NCI-H146 treated with DMSO at 0.1 percent for 48 hours (cell line): ENCODE data around the gene GRHL1.

Experiments used
- DNase-seq: peaks from one replicate; lab custom pipeline; 2025; ENCODE audit not compliant: unreplicated experiment; lab: John Stamatoyannopoulos, UW

The GRHL1 gene

DNA sequence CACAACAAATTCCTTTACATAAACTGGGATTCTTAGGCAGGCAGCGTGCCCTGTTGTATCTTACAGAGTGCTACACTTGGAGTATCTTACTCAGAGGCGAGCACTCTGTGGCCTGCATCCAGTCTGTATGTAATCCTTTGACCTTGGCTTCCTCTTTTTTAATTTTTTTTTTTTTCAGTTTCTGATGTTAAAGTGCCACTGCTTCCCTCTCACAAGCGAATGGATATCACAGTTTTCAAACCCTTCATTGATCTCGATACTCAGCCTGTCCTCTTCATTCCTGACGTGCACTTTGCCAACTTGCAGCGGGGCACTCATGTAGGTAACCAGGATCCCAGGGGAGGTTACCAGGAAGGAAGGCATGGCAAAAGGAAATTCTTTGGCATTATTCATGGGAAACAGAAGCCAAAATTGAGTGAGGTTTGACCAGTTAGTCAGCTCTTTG lies 40.4 kb downstream of the GRHL1 start:
- DNase-seq: no peak

DNA sequence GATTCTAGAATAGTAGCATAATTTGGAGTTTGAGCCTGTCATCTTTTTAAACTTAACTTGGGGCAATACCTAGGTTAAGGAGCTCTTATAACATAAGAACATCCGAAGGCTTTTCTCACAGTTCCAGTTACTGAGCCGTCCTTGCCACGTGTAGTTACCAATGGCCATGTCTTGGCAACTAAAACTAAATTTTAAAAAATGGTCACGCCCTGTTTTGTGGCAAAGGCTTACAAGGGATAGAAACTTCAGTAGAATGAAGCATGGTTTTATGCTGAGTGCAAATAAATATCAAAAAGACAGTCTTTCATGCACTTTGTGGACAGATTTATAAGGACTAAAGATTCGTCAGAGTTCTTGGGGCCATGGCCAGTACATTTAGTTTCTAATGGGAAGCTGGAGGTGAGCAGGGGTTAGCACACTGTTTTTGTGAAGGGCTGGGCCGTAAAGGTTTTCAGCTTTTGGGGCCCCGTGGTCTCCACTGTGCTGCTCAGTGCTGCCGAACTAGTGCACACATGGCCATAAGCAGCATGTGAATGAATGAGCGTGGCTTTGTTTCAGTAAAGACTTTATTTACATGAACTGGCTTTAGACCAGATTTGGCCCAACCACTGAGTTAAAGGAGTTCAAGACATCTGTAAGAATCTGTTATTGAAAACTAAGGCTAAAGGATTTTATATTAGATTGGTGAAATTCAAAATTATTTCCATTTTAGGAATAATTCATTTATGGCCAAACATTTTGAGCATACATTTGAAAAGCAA lies 41.1 kb downstream of the GRHL1 start:
- DNase-seq: no peak

DNA sequence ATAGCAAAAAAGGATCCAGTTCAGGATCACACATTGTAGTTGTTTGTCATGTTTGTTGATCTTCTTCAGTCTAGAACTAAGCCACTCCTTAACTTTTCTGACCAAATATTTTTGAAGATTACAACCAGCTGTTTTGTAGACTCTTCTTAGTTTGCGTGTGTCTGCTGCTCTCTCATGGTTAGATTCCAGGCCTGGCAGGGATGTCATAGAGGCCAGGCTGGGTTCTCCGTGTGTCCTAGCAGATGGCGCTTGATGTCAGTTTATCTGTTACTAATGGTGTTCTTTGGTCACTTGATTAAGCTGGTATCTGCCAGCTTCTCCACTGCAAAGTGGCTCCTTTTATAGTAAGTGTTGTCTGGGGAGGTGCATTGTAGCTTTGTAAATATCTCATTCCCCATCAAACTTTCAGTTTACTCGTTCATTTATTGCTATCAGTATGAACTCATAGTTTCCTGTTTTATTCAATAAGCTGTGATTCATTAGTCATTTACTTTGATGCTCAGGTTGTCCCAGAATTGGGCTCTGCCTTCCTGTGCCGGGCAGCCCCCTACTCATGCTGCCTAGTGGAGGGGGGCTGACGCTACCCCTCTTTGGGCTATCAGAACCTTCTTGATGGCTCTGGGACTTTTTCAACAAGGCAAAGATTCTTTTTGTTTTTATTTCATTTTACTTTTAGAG lies 42.1 kb downstream of the GRHL1 start:
- DNase-seq: no peak

DNA sequence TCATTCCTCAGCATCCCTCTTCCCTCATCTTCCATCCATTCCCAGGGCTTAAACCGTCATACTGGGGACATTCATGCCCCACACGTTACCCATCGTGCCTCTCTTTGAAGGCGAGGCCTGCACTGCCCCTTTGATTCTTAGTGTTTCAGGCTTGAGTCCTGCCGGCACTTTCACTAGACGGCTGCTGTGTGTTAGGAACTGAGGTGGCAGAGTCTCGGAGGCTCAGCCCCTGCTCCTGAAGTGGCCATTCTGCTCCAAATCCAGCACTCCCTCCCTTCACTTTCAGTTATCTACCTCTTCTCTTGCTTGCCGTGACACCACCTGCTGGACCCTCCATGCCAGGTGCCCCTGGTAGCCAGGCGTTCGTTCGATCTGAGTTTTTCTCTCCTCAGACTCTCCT lies 43.0 kb downstream of the GRHL1 start:
- DNase-seq: no peak

DNA sequence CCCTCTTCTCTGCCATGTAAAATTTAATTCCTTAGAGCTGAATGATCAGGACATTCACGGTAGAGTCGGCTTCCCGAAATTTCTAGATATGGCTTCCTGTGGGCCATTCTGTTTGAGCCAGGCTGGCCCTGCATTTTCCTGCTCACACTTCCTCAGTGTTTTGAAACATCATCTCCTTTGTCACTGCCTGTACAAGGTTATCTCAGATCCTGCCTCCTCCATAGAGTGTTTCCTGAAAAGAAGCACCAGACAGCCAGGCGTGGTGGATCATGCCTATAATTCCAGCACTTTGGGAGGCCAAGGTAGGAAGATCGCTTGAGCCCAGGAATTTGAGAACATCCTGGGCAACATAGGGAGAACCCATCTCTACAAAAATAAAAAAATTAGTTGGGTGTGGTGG lies 43.6 kb downstream of the GRHL1 start:
- no peak for DNase-seq

DNA sequence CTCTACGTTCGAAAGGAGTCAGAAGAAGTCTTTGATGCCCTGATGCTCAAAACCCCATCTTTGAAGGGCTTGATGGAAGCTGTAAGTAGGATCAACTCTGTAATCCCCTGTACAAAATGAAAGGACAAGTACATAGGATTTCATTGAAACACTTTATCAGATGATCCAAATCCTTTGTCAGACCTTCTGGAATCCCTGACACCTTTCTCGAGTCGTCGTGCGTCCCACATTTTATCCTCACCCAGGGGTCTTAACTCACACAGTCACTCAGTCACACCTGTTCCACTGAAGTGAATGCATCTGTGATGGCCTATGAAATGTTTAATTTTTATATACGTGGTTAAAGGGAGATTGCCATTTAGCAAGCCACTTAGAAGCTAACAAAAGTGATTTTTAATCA lies 44.8 kb downstream of the GRHL1 start:
- DNase-seq: no peak

DNA sequence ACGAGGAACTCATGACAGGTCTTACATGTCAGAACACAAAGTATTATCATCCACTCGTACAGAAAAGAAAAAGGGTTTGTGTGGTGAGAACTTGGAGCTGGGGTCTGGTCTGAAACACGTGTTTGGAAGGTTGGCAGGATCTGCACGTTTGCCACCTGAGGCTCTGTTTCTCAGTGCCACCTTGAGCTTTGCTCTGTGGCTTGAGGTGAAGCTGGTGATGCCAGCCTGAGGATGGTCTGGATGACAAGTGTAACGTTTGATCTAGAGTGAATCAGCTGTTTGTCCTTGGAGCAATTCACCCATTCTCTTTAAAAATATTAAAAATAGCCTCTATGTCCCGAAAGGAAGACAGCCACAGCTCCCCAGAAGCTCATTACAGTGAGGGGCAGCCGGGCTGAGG lies 46.4 kb downstream of the GRHL1 start:
- DNase-seq: no peak

DNA sequence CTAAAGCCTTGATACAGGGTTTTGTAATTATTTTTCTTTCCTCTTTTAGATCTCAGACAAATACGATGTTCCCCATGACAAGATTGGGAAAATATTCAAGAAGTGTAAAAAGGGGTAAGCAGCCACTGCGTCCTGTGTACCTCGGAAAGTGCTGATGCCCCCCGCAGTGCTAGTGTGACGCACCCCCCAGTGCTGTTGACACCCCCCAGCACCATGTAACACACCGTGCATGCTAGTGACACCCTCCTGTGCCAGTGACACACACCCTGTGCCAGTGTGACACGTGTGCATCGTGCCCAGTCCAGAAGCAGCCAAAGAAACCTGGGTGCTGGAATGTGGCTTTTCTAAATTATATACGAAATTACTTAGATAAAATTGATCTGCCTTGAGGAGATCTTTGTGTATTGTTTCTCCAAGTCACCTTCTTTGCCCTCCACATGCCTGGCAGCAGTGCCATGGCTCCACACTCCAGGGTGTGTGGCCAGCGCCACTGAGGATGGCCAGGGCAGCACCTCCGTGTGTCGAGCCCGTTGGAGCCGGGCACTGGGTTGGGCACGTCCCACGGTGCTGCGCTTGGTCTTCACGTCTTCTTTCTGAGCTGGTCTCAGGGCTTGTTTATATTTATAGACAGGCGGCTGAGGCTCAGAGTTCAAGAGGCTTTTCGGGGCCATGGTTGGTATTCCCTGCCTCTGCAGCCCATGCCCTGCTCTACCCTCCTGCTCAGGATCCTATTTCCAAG lies 47.6 kb downstream of the GRHL1 start:
- no peak for DNase-seq

DNA sequence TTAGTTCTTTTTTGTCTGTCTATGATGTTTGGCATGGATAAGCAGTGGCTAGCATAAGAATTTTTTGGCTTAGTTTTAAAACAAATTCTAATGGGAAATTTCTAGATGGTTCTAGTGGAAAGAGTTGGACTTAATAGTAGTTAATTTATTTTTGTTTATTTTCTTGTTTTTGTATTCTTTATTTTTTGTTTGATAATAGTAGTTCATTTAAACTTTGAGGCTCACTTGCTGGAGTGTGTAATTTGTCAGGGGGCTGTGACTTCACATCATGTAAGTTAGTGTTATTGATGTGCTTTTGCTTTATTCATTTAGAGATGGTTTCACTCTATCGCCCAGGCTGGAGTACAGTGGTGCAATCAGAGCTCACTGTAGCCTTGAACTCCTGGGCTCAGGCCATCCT lies 48.2 kb downstream of the GRHL1 start:
- DNase-seq: no peak

DNA sequence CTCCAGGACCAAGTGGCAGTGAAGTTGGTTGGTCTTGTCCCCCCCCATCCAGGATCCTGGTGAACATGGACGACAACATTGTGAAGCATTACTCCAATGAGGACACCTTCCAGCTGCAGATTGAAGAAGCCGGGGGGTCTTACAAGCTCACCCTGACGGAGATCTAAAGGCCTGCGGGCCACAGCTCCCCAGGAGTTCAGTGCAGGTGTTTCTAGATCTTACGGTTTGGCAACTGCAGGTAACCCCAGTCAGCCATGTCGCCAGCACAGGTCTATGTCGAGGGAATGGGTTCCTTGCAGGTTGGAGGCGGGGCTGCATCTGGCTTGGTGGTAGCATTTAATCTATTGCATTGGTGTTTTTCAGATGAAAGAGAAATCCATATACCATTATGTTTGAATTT lies 49.0 kb downstream of the GRHL1 start:
- DNase-seq: no peak

DNA sequence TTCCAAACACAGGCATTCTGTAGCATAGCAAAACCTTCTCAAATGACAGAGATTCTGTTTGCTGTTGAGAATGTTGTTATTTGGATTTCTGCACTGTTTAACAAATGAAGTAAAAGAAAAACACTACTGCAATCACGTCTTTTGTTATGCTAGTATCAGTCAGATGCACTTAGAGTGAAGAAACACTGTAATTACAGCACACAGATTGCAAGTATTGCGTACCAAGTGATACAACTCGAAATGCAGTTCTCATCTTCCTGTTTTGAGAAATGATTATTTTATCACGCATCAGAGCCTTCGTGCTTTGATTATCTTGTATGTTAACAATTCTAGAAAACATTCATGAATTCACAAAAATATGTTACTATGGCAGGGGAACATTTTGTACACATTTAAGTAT lies 50.1 kb downstream of the GRHL1 start:
- no peak for DNase-seq

DNA sequence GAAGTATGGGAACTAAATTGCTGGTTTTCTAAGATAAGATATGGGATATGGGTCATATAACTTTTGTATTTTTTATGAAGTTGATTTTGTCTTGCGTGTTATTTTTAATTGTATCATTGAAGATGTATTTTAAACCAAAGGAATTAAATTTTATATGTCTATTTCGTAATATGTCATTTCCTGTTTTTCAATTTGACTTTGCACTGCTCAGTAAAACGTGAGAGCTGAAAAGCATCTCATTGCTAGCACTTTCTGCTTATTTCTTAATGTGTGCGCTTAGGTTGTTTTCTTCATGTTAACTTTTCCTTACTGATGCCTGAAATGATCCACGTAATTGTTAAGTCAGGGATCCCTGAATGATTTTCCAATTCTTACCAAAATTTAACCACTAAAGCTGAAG lies 50.6 kb downstream of the GRHL1 start:
- DNase-seq: no peak

DNA sequence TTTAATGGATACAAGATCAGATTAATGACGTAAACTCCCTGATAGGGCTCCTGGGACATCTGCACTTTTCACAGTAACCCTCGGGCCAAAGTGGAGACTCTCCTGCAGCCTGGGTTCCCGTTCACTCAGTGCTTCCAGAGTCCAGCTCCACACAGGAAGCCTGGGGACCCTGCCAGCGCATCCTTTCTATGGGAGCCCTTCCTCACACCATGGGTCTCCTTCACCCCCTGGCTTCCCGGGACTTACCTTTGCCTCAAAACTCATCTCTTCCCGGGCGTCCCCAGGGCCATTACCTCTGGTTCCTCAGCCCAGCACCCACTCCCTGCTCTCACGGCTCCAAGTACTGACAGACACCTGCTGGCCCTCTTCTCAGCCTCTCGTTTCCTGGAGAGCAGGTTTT lies 51.2 kb downstream of the GRHL1 start:
- no peak for DNase-seq

DNA sequence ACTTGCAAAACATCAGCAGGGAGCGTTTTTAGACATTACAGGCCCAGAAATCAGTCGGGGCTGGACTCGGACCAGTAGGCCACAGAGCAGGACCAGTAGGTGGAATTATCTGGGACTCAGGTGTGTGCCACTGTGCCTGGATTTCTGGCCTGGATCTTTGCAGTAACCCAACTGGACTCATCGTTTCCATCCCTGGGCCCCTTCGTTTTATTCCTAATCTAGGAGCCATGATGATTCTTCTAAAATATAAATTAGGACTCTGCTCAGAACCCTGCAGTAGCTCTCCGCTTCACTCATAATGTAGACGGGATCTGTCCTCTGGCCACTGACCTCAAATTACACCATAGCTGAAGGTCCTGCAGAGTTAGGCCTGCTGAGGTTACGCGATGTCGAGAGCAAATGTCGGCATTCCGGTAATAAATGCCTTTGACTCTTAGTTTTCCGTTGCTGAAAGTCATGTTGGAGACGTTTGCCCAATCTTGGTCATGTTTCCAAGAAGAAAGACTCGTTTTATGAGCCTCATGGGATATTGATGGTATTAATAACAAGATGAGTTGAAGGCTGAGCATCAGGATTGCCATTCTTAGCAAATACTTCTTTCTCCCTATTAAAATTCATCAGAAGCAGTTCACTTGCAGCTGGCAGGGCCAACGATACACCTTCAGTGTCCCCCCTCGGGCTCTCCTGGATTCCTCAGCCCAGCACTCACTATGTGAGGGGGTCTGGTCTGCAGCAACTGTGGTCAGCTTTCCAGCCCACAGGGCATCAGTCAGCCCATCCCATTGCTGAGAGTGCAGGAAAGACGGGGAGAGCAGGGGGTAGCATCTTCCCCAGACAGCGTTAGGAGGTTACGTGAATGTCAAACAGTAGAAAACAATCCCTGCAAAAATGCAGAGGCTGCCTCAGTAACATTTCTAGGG lies 52.0 kb downstream of the GRHL1 start:
- DNase-seq: no peak

DNA sequence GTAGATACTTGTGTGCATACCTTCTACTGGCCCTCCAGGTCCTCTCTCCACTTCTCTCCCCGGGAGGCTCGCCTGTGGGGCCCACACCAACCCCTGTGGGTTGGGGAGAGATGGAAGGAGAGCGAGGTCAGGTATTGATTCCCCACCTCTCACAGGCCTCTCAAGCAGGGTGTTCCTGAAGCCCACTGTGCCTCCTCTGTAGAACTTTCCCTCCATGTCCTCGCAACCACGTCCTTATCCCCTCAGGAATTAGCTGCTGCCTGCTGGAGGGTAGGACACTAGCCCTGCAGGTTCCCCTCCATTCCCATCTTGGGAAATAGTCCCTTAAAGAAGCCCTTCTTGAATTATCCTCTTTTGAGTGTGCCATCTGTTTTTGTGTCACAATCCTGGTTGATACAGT lies 52.9 kb downstream of the GRHL1 start:
- no peak for DNase-seq

DNA sequence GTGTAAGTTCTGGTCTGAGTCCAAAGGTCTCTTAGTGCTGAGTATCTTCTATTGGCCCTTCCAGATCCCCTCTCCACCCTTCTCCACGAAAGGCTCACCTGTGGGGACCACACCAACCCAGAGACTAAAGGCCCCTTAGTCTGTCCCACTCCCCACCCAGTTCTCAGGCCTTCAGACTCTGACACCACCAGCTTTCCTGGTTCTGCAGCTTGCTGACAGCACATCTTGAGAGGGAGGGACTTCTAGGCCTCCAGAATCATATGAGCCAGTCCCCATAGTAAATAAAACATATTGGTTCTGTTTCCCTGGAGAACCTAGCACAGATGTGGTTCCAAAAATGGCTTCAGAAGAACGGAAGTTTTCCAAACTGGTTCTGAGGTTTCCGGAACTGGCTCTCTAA lies 53.3 kb downstream of the GRHL1 start:
- DNase-seq: no peak

DNA sequence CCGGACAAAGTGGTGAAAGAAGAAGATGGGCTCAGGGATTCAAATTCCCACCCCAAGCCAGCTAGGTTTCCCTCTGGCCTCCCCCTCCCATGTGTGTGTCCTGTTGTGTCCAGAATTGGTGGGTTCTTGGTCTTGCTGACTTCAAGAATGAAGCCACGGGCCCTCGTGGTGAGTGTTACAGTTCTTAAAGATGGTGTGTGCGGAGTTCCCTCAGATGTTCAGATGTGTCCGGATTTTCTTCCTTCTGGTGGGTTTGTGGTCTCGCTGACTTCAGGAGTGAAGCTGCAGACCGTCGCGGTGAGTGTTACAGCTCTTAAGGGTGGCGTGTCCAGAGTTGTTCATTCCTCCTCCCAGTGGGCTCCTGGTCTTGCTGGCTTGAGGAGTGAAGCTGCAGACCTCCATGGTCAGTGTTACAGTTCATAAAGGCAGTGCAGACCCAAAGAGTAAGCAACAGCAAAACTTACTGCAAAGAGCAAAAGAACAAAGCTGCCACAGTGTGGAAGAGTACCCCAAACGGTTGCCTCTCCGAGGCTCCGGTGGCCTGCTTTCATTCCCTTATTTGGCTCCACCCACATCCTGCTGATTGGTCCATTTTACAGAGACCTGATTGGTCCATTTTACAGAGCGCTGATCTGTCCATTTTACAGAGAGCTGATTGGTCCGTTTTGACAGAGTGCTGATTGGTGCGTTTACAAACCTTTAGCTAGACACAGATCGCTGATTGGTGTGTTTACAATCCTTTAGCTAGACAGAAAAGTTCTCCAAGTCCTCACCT lies 54.2 kb downstream of the GRHL1 start:
- no peak for DNase-seq

DNA sequence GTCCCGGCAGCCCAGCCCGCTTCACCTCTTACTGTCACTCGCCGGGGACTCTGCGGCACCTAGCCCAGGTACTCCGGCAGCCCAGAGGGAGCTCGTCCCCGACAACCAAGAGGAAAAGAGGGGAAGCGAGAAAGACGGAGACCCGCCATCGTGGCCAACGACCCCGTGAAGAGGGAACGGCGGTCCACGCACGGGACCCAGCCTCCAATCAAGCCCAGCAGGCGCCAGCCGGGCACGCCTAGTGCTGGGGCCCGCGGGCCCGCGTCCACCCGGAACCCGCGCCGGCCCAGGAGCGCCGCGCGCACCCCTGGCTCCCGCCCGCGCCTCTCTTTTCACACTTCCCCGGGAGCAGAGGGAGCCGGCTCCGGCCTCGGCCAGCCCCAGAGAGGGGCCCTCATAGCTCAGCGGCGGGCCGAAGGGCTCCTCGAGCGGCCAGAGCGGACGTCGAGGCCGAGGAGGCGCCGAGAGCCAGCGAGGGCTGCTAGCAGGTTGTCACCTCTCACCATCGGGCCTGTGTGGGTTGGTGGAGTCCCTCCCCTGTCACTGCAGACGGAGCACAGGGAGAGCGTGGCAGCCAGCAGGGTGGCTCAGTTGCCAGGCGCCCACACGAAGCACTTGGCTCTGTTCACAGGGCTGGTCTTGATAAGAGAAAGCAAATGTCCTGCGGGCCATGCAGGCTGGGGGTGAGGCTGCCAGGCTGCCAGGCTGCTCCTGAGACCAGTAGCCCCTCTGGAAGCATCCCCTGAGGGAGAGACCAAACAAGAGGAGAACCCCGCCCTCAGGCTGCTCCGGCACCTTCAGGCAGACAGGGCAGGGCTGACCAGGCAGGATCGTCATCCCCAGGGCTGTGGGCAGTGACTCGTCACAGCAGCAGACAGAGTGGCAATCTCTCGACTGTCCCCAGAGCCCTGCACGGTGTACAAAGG lies 55.0 kb downstream of the GRHL1 start:
- DNase-seq: no peak

DNA sequence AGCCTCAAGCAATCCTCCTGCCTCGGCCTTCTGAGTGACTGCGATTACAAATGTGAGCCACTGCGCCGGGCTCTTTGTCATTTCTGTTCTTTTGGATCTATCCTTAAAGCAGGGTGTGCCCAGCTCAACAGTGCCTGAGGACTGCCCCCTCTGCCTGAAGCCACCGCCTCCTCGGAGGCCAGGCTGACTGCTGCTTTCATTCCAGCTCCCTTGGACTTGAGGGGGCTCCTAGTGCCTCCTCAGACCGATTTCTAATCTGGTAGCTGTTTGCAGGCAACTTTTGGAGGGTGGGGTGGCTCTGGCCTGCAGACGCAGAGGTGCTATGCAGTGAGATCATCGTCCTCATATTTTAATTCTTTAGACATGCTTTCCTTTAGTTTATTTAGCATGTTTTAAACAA lies 55.9 kb downstream of the GRHL1 start:
- no peak for DNase-seq
